NCI-H446 (cell line): ENCODE results near the gene TP63.
"Not testable (repeated sequence)": the region's sequence is repeated elsewhere in the genome, so short reads cannot be mapped to it uniquely, and the experiment has no call there.

Experiments used
- DNase-seq, 2 experiments: peaks; one replicate each; lab custom pipeline; 2025; lab: John Stamatoyannopoulos, UW

TP63 gene

DNA sequence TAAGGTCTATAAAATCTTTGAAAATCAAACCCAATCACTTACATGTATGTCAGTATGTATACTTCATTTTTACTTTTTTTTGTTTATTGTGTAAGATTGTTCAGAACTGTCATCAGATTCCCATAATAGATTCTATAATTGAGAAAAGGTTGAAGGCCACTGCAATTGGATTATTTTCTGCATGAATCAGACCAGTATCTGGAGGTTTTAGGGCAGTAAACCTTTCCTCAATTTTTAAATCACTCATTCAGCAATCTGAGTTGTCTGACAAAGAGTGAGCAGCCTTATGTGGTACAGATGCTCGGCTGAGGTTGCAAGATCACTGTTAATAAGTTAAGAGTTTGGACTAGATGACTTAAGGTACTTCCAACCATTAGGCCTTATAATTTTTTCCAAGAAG, 96.0 kb downstream of the TP63 start:
- no peak for DNase-seq

GRCh38 chr3:189727898-189728297, 96.7 kb downstream of the TP63 start:
- DNase-seq = no peak

GRCh38 chr3:189728915-189729314, 97.7 kb downstream of the TP63 start:
- DNase-seq = no peak

DNA sequence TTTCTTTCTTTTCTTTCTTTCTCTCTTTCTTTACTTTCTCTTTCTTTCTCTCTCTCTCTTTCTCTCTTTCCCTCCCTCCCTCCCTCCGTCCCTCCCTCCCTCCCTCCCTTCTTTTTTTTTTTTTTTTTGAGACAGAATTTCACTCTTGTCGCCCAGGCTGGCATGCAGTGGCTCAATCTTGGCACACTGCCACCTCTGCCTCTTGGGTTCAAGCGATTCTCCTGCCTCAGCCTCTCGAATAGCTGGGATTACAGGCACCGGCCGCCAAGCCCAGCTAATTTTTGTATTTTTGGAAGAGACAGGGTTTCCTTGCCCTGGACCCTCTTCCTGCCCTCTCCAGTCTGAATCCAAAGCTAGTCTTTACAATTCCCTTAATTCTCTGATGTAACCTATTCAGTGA, 102.9 kb downstream of the TP63 start:
- no peak for DNase-seq

- DNase-seq = no peak
Observed at GRCh38 chr3:189735913-189736312, 104.7 kb downstream of the TP63 start.

GRCh38 chr3:189737071-189737470, 105.9 kb downstream of the TP63 start:
- DNase-seq = no peak

DNA sequence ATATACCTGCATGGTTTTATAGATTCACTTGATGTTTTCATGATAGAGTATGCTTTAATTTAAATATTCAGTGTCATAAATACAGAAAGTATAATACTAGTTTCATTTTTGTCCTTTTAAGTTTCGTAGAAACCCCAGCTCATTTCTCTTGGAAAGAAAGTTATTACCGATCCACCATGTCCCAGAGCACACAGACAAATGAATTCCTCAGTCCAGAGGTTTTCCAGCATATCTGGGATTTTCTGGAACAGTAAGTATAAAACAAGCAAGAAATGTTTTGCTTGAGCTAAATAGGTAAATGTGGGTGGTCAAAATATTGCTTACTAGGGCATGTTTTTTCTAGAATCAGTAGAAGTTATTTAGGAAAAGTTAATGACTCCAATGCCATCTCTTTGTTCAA, 106.4 kb downstream of the TP63 start:
- DNase-seq = no peak

- DNase-seq = no peak
Observed at GRCh38 chr3:189739378-189739777, 108.2 kb downstream of the TP63 start.

DNA sequence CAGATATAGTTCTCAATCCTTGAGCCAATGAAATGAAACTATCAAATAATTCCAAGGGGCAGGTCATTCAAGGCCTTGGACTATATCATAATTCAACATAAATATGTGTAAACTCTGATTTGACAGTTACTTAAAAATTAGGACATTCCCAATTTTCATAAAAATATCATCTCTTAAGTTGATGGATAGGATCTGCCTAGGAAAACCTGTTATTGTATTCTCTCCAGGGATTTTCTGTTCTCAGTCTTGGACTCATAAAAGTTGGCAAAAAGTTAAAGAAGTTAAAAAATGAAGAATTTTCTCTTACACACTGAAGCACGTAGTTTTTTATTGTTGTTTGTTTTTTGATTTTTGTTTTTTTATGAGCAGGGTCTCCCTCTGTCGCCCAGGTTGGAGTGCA, 109.0 kb downstream of the TP63 start:
- DNase-seq = no peak

- no peak for DNase-seq
Observed at GRCh38 chr3:189744235-189744634, 113.0 kb downstream of the TP63 start.

DNA sequence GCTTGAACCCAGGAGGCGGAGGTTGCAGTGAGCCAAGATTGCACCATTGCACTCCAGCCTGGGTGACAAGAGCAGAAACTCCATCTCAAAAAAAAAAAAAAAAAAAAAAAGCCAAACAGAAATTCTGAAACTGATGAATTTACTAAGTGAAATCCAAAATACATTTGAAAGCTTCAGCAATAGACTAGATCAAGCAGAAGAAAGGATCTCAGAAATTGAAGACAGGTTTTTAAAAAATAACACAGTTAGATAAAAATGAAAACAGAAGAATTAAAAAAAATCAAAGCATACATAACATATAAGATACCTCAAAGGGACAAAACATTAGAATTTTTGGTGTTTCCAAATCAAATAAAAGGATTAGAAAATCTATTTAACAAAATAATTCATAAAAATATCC, 114.4 kb downstream of the TP63 start:
- no peak for DNase-seq

DNA sequence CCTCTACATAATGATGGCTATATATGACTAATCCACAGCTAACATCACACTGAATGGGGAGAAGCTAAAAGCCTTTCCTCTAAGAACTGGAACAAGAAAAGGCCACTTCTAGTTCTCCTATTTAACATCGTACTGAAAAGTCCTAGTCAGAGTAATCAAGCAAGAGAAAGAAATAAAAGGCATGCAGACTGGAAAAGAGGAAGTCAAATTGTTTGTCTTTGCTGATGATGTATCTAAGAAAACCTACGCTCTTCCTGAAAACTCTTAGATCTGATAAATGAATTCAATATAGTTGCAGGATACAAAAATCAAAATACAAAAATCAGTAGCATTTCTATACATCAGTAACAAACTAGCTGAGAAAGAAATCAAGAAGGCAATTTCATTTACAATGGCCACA, 116.9 kb downstream of the TP63 start:
- no peak for DNase-seq

GRCh38 chr3:189750972-189751371, 119.8 kb downstream of the TP63 start:
- DNase-seq = not testable (repeated sequence)

DNA sequence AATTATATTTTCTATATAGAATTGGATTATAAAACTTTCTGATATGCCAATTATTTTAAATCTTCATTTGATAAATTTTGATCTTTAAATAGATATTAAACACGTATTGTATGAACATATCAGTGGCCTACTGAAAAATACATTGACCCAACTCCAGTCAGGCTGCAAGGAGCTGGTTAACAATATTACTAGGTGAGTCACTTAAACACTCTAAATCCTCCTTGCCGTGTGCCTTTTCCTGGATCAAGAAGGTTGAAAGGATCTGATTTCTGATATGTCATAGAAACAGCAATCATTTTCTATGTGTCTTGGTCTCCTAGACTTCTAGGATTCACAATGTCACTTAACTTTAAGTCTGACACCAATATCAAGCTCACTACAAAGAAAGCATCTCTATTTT, 123.2 kb downstream of the TP63 start:
- no peak for DNase-seq

- DNase-seq = no peak
Observed at GRCh38 chr3:189756582-189757078, 125.4 kb downstream of the TP63 start.

- no peak for DNase-seq
Observed at GRCh38 chr3:189758186-189758585, 127.0 kb downstream of the TP63 start.

DNA sequence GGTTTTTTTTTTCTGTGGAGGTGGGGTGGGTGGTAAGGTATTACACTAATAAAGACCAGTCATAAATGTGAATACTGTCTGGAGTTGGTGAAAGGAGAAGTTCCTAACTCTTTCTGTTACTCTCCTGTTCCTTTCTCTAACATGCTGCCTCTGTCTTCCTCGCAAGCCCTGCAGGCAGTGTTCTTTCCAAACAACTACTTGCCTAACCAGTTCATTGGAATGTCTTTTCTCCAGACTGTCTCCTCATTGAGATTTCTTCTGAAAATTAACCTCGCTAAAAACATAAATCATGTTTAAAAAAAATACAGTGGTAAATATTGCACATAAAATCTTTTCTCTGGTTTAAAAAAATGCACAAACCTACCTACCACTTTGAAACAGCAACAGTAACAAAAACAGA, 135.2 kb downstream of the TP63 start:
- DNase-seq = no peak

DNA sequence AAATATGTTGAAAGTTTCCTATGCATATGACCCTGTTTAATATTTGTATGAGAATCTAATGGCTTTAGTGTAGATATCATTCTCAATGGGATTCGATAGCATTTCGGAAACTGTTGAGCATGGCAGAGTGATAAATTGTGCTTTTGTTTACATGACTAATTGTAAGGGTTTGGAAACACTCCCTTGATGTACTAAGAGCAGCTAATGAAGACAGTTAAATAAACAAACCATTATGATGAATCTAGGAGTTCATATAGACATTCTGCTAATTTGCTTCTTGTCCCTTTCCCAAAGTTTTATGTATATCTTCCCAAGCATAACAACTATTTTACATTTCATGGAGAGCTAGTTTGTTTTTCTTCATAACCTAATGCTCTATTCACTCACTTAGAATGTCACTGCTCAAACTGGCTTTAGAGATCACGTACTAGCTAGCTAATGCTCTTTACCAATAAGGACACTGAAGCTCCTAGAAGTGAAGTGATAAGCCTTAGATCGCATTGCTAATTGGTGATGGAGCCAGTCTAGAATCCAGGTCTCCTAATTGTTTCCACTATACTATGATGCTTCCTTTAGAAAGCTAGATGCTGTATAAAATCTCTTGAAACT, 140.8 kb downstream of the TP63 start:
- no peak for DNase-seq

DNA sequence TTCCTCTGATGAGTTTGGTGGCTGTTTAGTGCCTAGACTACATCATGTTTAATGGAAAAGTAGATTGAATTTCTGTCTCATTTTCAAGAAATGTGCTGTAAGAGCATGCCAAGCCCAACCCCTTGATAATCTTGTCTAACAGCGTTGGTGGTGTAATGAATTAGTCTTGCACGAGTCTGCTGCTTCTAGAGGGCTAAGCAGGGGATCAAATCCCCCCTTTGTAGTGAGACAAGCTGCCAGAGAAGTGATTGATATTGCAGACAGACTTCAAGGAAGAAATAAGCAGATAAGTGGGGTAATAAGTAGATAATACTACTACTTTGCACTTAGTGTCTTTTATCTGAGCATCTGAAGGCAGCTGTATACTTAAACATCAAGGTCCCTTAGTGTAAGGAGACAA, 141.4 kb downstream of the TP63 start:
- DNase-seq = no peak

GRCh38 chr3:189773056-189773455, 141.9 kb downstream of the TP63 start:
- no peak for DNase-seq

- DNase-seq = no peak
Observed at GRCh38 chr3:189776149-189776824, 145.1 kb downstream of the TP63 start.

GRCh38 chr3:189778340-189778950, 147.3 kb downstream of the TP63 start:
- no peak for DNase-seq

DNA sequence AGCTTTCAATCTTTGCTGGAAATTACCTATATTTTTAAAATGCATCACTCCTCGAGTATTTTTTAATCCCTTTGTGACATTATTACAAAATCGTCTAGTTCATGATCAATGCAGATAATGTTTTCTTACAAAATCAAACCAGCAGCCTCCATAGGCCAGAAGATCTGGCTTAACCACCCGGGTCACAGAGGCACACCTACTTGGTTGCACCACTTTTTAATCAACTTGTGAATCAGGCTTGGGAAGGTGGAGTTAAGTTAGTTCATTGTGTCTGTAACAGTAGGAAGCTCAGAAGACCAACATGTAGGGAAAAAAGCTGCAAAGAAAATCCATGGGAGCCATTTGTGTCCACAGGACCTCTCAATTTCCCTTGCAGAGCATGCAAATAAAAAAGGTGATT, 148.0 kb downstream of the TP63 start:
- DNase-seq = no peak
